OCI-LY7 (cell line): Measurements from ENCODE around the gene TEPSIN.

Experiments used
- EZH2phosphoT487 ChIP-seq: fragments of 200-600 bp; sonication (generic); IDR thresholded peaks from 2 replicates; pipeline ENCODE4 v1.6.1; 2018; ENCODE audit warnings: low read depth, borderline replicate concordance, mild to moderate bottlenecking, mixed run types, antibody characterized with exemption, low read length, moderate library complexity, mixed read lengths
- TF ChIP-seq, protein P1 (sequence below): fragments of 200-600 bp; sonication (generic); conservative IDR thresholded peaks from 2 replicates; pipeline ENCODE4 v1.5.1; 2014; ENCODE audit warnings: mild to moderate bottlenecking, antibody characterized with exemption, low read length, moderate library complexity, mixed read lengths

DNA sequence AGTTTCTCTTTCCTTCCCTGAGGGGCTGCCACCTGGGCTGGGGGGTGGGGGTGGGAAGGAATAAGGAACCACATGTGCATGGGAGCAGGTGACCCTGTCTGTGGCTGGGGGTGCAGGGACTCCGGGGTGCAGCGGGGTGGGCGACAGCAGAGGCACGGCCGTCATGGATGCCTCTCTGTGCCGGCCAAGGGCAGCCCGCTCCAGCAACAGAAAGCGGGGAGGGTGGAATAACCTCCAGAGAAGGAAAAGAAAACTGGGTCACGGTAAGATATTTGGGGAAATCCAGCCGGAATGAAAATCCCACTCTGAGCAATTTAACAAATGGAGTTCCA lies 4.4 kb upstream of the TEPSIN start:
- TF ChIP-seq EZH2phosphoT487 = no peak
- TF ChIP-seq, protein P1, sequence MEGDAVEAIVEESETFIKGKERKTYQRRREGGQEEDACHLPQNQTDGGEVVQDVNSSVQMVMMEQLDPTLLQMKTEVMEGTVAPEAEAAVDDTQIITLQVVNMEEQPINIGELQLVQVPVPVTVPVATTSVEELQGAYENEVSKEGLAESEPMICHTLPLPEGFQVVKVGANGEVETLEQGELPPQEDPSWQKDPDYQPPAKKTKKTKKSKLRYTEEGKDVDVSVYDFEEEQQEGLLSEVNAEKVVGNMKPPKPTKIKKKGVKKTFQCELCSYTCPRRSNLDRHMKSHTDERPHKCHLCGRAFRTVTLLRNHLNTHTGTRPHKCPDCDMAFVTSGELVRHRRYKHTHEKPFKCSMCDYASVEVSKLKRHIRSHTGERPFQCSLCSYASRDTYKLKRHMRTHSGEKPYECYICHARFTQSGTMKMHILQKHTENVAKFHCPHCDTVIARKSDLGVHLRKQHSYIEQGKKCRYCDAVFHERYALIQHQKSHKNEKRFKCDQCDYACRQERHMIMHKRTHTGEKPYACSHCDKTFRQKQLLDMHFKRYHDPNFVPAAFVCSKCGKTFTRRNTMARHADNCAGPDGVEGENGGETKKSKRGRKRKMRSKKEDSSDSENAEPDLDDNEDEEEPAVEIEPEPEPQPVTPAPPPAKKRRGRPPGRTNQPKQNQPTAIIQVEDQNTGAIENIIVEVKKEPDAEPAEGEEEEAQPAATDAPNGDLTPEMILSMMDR = no peak
